GM13976 (cell line): Measurements from ENCODE around the gene MAPK4.
"Not testable (repeated sequence)": the region's sequence is repeated elsewhere in the genome, so short reads cannot be mapped to it uniquely, and the experiment has no call there.

Experiments
- DNase-seq: peaks from one replicate; pipeline ENCODE4 v3.0.0; 2012; ENCODE audit warnings: low spot score
- in situ Hi-C: fragments of 300-500 bp; cut with MboI; formaldehyde crosslinking; loops from one replicate; pipeline ENCODE4 v1.12.0; 2022; ENCODE audit warnings: low sequenced_read_pairs, mixed read lengths, inconsistent platforms; ENCODE audit not compliant: unreplicated experiment
- TF ChIP-seq, protein P1 (sequence below): IDR thresholded peaks from 2 replicates; pipeline ENCODE4 v1.5.1; 2012; ENCODE audit warnings: borderline replicate concordance, mild to moderate bottlenecking; ENCODE audit not compliant: insufficient read depth; ENCODE audit errors: extremely low read depth, missing control alignments, control extremely low read depth

MAPK4 gene

GRCh38 chr18:50700245-50701165, 140.6 kb downstream of the MAPK4 start:
- no peak for DNase-seq
- TF ChIP-seq, protein P1, sequence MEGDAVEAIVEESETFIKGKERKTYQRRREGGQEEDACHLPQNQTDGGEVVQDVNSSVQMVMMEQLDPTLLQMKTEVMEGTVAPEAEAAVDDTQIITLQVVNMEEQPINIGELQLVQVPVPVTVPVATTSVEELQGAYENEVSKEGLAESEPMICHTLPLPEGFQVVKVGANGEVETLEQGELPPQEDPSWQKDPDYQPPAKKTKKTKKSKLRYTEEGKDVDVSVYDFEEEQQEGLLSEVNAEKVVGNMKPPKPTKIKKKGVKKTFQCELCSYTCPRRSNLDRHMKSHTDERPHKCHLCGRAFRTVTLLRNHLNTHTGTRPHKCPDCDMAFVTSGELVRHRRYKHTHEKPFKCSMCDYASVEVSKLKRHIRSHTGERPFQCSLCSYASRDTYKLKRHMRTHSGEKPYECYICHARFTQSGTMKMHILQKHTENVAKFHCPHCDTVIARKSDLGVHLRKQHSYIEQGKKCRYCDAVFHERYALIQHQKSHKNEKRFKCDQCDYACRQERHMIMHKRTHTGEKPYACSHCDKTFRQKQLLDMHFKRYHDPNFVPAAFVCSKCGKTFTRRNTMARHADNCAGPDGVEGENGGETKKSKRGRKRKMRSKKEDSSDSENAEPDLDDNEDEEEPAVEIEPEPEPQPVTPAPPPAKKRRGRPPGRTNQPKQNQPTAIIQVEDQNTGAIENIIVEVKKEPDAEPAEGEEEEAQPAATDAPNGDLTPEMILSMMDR, result no peak
- in situ Hi-C loops, result no loop called here

GRCh38 chr18:50704357-50704940, 144.6 kb downstream of the MAPK4 start:
- in situ Hi-C loops, result no loop called here
- no peak for DNase-seq
- TF ChIP-seq, protein P1, result no peak

DNA sequence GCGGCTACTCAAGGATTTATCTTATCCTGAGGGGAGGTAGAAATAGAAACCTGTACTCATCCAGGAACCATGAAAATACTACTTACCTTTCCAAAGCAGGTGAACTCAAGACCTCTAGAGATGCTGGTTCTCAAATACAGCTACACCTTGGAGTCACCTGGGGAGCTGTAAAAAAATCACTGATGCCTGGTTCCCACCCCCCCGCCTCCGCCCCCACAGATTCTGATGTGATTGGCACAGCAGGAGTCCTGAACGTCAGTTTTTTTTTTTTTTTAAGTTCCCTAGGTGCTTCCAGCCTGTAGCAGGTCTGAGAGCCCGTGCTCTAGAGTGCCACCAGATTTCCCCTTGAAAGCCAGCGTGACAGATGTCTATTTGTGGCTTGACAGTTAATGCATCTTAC, 146.3 kb downstream of the MAPK4 start:
- TF ChIP-seq, protein P1, result no peak
- in situ Hi-C loops, result no loop called here
- no peak for DNase-seq

DNA sequence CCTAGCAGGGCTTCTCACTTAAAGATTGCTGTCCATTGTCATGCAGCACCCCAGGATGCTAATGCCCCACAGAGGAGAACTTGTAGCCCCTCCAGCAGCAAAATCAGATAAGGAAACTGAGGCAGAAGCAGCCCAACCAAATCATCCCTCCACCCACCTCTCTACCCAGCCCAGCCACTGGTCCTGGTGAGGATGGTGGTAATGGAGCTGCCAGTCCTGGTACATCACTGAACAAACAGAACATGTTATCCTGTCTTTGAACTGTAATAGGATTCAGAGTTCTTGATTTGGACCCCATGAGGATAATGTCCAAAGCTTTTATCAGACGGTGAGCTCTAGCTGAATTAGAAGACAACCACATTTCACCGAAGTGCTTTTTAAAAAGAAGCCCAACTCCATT, 146.8 kb downstream of the MAPK4 start:
- DNase-seq, result no peak
- TF ChIP-seq, protein P1, result no peak
- in situ Hi-C loops, result no loop called here

DNA sequence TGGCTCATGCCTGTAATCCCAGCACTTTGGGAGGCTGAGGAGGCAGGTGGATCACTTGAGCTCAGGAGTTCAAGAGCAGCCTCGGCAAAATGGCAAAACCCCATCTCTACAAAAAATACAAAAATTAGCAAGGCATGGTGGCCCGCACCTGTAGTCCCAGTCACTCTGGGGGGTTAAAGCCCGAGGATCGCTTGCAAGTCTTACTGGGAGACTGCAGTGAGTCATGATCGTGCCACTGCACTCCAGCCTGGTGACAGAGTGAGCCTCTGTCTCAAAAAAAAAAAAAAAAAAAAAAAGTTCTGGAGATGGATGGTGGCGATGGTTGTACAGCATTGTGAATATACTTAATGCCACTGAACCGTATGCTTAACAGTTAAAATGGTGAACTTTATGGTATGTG, 147.4 kb downstream of the MAPK4 start:
- DNase-seq, in situ Hi-C loops: not testable (repeated sequence)

- no peak for DNase-seq
- TF ChIP-seq, protein P1, result no peak
- in situ Hi-C loops, result no loop called here
Observed at GRCh38 chr18:50707855-50708469, 148.1 kb downstream of the MAPK4 start.

DNA sequence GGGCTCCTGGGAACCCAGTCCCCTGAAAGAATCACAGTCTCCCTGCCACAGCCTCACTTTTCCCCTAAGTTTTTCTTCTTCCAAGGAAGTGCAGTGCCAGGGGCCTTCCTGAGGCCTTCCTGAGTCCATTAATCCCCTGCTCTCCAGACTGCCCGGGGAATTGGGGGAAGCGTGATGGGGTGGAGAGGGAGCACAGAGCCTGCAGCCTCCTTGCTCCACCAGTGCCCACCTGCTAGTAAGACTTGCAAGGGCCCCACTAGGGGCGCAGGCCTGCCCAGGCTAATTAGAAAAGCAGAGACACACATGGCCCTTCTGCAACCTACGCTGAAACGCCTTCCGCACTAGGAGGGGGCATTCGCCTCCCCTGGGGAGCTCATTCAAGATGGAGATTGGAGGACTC, 149.3 kb downstream of the MAPK4 start:
- in situ Hi-C loops, result no loop called here
- TF ChIP-seq, protein P1, result no peak
- DNase-seq, result no peak
